HEK293T (cell line): Measurements from ENCODE around the gene SEMA3D.

Source experiments
- CTCF ChIA-PET: fragments of 350-600 bp; formaldehyde crosslinking; extraction: SDS; loops from one replicate; lab custom pipeline; 2021; ENCODE audit warnings: antibody characterized with exemption, inconsistent platforms; lab: Yijun Ruan, JAX
- POLR2A ChIA-PET: fragments of 350-600 bp; formaldehyde crosslinking; extraction: SDS; loops from one replicate; lab custom pipeline; 2020; ENCODE audit warnings: antibody characterized with exemption, inconsistent platforms; lab: Yijun Ruan, JAX
- DNase-seq: peaks from one replicate; pipeline ENCODE4 v3.0.0; 2012; ENCODE audit warnings: mixed read lengths; ENCODE audit errors: extremely low spot score
- ARNT ChIP-seq: fragments of 450-650 bp; IDR thresholded peaks from 2 replicates; pipeline ENCODE4 v1.6.1; 2017; ENCODE audit warnings: mild to moderate bottlenecking
- BHLHE40 ChIP-seq: fragments of 450-650 bp; IDR thresholded peaks from 2 replicates; pipeline ENCODE4 v1.6.1; 2016; ENCODE audit warnings: mild to moderate bottlenecking, moderate library complexity, borderline replicate concordance
- CTBP1 ChIP-seq: fragments of 450-650 bp; IDR thresholded peaks from 2 replicates; pipeline ENCODE4 v1.6.1; 2016; ENCODE audit warnings: borderline replicate concordance
- ELF4 ChIP-seq: fragments of 450-650 bp; IDR thresholded peaks from 2 replicates; pipeline ENCODE4 v1.6.1; 2017; ENCODE audit warnings: antibody characterized with exemption
- FOXA1 ChIP-seq: fragments of 450-650 bp; IDR thresholded peaks from 2 replicates; pipeline ENCODE4 v1.6.1; 2016; ENCODE audit warnings: mild to moderate bottlenecking
- FOXK2 ChIP-seq: fragments of 450-650 bp; IDR thresholded peaks from 2 replicates; pipeline ENCODE4 v1.6.1; 2016; ENCODE audit warnings: mild to moderate bottlenecking
- FOXM1 ChIP-seq: fragments of 450-650 bp; IDR thresholded peaks from 2 replicates; pipeline ENCODE4 v1.6.1; 2017; ENCODE audit warnings: mild to moderate bottlenecking, borderline replicate concordance
- HDGF ChIP-seq: fragments of 450-650 bp; IDR thresholded peaks from 2 replicates; pipeline ENCODE4 v1.6.1; 2017; ENCODE audit warnings: antibody characterized with exemption, borderline replicate concordance
- L3MBTL2 ChIP-seq: fragments of 450-650 bp; conservative IDR thresholded peaks from 2 replicates; pipeline ENCODE4 v1.6.1; 2016; ENCODE audit warnings: mild to moderate bottlenecking
- LEF1 ChIP-seq: fragments of 450-650 bp; IDR thresholded peaks from 2 replicates; pipeline ENCODE4 v1.6.1; 2017; ENCODE audit warnings: mild to moderate bottlenecking, borderline replicate concordance
- NFRKB ChIP-seq: fragments of 450-650 bp; IDR thresholded peaks from 2 replicates; pipeline ENCODE4 v1.6.1; 2016; ENCODE audit warnings: mild to moderate bottlenecking, moderate library complexity
- PKNOX1 ChIP-seq: fragments of 450-650 bp; IDR thresholded peaks from 2 replicates; pipeline ENCODE4 v1.6.1; 2016
- SP1 ChIP-seq: fragments of 450-650 bp; IDR thresholded peaks from 2 replicates; pipeline ENCODE4 v1.6.1; 2017
- SUZ12 ChIP-seq: fragments of 450-650 bp; IDR thresholded peaks from 2 replicates; pipeline ENCODE4 v1.6.1; 2016; ENCODE audit warnings: mild to moderate bottlenecking
- TARDBP ChIP-seq: fragments of 450-650 bp; IDR thresholded peaks from 2 replicates; pipeline ENCODE4 v1.6.1; 2016
- ZNF384 ChIP-seq: fragments of 450-650 bp; IDR thresholded peaks from 2 replicates; pipeline ENCODE4 v1.6.1; 2016

The SEMA3D gene

GRCh38 chr7:85060696-85061095, 126.2 kb downstream of the SEMA3D start:
- TF ChIP-seq FOXA1 (no peak), ZNF384 (no peak), CTBP1 (no peak), SP1 (no peak), L3MBTL2 (no peak), FOXM1 (no peak), SUZ12 (no peak), NFRKB (no peak), LEF1 (no peak), PKNOX1 (no peak), HDGF (no peak)
- POLR2A ChIA-PET: no interaction called here
- no peak for DNase-seq
- CTCF ChIA-PET: no interaction called here

- DNase-seq: no peak
- ChIA-PET CTCF (interaction anchor here (1.6 kb wide), 1 partner anchor 130 kb away, joined by 5 read pairs; no protein-coding TSS in a partner anchor), POLR2A (no interaction called here)
- TF ChIP-seq FOXK2 (no peak), HDGF (no peak), LEF1 (no peak), CTBP1 (no peak), ZNF384 (no peak)
Measured at GRCh38 chr7:85055906-85056305, 130.9 kb downstream of the SEMA3D start.

DNA sequence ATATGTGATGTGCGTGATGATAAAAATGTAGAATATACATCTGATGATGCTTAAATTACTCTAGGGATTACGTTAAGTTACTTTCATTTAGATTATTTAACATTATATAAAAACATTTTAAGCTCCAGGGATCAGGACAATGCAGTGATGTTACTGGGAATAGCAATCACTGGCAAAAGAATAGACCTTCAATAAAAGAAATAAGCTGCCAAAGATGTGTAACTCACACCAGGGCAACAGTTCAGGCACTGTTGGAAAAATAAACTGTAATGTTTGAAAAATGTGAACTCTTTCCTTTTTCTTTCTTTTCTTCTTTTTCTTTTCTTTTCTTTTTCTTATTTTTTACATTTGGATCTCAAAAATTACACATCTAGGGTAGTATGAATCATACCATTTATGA, 131.7 kb downstream of the SEMA3D start:
- ChIA-PET CTCF (interaction anchor here (1.6 kb wide), 1 partner anchor 131 kb away, joined by 5 read pairs; no protein-coding TSS in a partner anchor), POLR2A (no interaction called here)
- TF ChIP-seq TARDBP (no peak), FOXM1 (no peak), CTBP1 (no peak), SUZ12 (no peak), HDGF (no peak), FOXK2 (no peak), ELF4 (no peak), ARNT (no peak), PKNOX1 (no peak), NFRKB (no peak), FOXA1 (no peak), L3MBTL2 (no peak), SP1 (no peak), ZNF384 (no peak), LEF1 (no peak), BHLHE40 (no peak)
- DNase-seq: no peak

GRCh38 chr7:85054306-85054705, 132.6 kb downstream of the SEMA3D start:
- POLR2A ChIA-PET: no interaction called here
- TF ChIP-seq PKNOX1 (no peak), ELF4 (no peak), FOXA1 (no peak), NFRKB (no peak), CTBP1 (no peak), FOXK2 (no peak), ZNF384 (no peak), TARDBP (no peak), BHLHE40 (no peak), HDGF (no peak), LEF1 (no peak), L3MBTL2 (no peak)
- DNase-seq: no peak
- CTCF ChIA-PET: interaction anchor here (0.7 to 1.6 kb wide), 3 partner anchors 132 to 779 kb away, joined by 3 to 5 read pairs (median 3); no protein-coding TSS in a partner anchor

GRCh38 chr7:85052894-85053293, 134.0 kb downstream of the SEMA3D start:
- ChIA-PET CTCF (interaction anchor here (1.0 to 1.8 kb wide), 2 partner anchors 11 to 132 kb away, joined by 3 to 6 read pairs; no protein-coding TSS in a partner anchor), POLR2A (no interaction called here)
- no peak for DNase-seq
- TF ChIP-seq FOXA1 (peak; percentile 80), FOXM1 (peak; percentile 75; the same call in 1 of the 2 replicates), SUZ12 (no peak), ELF4 (no peak), HDGF (no peak), PKNOX1 (peak; percentile 80), CTBP1 (peak; percentile 88), LEF1 (no peak; the same call in 1 of the 2 replicates)

DNA sequence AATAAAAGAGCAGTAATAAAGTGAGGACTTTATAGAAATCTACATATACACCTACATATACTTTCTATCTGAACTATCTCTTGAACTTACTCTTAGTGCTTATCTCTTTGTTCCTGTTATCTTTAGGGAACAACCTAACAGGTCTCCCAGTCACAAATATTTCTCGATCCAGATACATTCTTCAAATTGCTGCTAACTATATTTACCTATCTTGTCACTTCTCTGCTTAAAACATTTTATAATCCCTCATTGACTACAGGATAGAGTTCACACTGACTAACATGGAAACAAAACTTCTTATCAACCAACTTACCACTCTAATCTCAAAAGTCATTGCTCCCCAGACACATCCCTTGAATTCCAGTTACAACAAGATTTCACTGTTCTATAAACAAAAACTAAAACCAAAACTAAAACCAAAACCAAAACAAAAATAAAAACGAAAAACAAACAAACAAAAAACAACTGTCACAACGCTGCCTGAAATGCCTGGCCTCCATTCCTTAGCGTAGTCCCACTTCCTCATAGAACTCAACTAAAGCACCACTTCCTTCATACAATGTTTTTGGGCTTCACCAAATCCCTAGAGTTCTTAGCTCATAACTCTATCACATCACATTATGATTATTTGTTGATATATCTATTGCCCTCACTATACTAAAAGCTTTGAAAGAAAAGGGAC, 134.7 kb downstream of the SEMA3D start:
- TF ChIP-seq SP1: no peak
- no peak for TF ChIP-seq SUZ12
- no peak for TF ChIP-seq NFRKB
- TF ChIP-seq TARDBP: no peak
- no peak for TF ChIP-seq HDGF
- no peak for TF ChIP-seq FOXK2
- DNase-seq: no peak
- CTCF ChIA-PET: interaction anchor here (1.0 to 1.8 kb wide), 2 partner anchors 10 to 133 kb away, joined by 3 to 6 read pairs; no protein-coding TSS in a partner anchor
- POLR2A ChIA-PET: no interaction called here
